Measurements from ENCODE around the gene NRN1L.

DNA sequence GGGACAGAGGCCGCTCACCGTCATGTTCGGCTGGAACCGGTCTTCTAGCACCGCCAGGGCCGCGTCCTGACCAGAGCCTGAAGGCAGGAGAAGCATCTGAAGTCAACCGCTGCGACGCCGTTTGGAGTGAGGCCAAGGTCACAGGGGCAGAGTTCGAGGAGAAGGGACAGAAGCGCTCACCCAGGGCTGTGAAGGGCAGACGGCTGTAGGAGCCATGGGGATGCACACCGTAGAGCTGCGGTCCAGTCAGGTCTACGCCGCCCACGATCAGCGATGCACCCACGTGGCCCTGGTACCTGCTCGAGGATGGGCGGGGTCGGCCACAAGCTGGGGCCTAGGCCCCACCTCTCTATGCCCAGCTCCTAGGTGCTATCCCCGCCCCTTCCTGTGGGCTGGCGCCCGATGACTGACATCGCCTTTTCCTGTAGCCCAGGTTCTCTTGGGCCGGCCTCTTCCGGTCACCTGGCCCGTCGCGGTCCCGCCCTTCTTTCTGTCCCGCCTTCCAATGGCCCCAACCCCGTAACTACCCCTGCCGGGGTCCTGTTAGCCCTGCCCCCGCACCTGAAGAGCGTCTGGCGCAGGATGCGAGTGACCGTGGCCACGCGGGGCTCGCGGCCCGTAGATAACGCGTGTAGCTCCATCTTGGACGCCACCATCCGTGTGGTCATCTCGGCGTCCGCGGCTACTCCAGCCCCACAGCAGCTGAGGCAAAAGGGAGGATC, 50.9 kb downstream of the NRN1L start:
- TF ChIP-seq EZH2 (IDR thresholded peaks at IDR 0.05; ENCODE audit: low read depth) = no peak
- TF ChIP-seq, protein P1, sequence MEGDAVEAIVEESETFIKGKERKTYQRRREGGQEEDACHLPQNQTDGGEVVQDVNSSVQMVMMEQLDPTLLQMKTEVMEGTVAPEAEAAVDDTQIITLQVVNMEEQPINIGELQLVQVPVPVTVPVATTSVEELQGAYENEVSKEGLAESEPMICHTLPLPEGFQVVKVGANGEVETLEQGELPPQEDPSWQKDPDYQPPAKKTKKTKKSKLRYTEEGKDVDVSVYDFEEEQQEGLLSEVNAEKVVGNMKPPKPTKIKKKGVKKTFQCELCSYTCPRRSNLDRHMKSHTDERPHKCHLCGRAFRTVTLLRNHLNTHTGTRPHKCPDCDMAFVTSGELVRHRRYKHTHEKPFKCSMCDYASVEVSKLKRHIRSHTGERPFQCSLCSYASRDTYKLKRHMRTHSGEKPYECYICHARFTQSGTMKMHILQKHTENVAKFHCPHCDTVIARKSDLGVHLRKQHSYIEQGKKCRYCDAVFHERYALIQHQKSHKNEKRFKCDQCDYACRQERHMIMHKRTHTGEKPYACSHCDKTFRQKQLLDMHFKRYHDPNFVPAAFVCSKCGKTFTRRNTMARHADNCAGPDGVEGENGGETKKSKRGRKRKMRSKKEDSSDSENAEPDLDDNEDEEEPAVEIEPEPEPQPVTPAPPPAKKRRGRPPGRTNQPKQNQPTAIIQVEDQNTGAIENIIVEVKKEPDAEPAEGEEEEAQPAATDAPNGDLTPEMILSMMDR (conservative IDR thresholded peaks at IDR 0.05) = no peak

Data from PC-9 (cell line).